HG02588 (cell line): ENCODE measurements around the gene GRM4.
"Not testable (repeated sequence)": the region's sequence is repeated elsewhere in the genome, so short reads cannot be mapped to it uniquely, and the experiment has no call there.

Experiments used
- ATAC-seq: cut with Tn5 transposase; IDR thresholded peaks from one replicate; pipeline ENCODE4 v1.9.1; 2021; ENCODE audit warnings: mild to moderate bottlenecking, moderate library complexity; ENCODE audit not compliant: unreplicated experiment

Gene GRM4

DNA sequence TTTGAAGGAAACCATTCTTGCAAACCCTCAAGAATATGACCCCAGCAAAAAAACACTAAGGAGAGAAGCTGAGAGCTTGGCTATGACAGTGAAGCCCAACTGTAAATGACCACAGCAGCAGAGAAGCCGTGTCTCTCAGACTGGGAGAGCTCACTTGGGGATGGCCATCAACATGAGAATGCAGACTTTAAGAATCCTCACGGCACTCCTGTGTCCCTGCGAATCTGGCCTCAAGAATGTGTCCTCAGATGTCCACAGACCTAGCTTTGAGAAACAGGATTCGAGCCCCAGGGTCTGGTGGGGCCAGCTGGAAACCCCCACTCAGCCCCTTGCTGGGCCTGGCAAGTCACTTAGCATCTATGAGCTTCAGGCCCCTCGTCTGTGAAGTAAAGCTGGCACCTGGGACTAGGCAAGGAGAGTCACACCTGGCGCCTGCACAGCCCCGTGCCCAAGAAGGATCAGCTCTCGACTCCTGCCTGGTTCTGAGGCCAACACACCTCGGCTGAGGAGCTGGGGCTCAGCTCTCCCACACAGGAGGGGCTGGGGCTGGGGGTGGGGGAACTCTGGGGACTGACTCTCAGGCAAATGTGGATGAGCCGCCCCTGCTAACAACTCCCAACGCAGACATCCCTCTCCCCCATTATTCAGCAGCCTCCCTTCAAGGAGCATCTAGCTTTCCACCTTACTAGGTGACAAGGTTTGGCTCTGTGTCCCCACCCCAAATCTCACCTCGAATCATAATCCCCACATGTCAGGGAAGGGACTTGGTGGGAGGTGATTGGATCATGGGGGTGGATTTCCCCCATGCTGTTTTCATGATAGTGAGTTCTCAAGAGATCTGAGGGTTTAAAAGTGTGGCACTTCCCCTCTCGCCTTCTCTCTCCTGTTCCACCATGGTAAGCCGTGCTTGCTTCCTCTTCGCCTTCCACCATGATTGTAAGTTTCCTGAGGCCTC is 97.7 kb downstream of the GRM4 start:
- ATAC-seq, result no peak

DNA sequence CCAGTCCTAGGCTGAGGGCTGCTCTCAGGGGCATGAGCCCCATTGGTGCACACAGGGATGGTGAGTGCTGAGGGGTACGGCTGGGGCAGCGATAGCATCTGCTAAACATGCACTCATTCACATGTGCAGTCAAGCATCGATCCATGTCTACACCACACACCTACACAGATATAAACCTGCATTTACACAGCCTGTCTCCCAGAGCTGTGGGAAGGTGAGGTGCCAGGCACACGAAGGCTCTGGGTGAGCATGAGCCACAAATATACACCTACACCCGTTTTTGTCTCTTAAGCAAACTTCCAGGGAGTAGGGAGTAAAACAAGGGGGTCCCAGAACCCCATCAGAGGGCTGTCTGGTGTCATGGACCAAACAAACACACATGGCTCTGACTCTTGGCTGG is 99.3 kb downstream of the GRM4 start:
- ATAC-seq, result no peak

DNA sequence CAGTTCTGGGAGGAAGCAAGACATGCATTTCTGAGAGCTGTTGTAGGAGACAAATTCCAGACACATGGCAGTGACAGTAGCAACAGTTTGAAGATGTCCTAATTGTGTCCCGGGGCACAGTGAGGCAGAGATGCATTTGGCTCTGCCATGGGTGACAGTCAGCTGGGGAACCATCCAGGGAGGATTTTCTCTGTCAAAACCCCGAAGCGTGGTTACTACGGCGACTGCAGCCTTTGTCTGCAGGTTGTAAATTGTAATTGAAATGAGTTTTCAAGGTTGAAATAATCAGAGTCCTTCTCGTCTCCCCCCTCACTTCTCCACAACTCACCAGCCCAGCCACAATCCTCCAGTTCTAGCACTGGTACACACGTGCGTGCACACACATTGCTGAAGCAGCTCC is 100.1 kb downstream of the GRM4 start:
- no peak for ATAC-seq

DNA sequence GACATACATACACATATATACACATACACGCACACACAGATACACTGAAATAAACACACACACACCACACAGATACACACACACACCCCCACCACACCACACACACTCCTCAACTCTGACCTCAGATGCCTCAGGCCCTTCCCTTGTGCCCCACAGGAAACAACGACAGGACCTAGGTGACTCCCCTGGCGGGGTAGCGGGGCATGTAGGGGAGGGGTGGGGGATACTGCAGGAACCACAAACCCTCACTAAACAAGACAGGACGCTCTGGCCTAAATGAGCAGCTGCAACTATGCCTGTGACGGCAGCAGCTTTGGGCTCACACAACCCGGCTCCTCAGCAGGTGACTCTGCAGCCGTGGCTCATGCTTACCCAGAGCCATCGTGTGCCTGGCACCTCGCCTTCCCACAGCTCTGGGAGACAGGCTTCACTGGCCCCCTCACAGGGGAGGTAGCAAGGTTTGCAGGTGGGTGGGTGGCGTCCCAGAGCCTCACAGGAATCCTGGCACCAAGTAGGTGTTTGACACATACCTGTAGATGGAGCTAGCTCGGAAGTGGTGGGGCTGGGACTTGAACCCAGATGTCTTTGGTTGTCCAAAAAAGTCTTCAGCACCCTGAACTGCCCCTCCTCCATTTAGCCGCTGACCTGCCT is 100.8 kb downstream of the GRM4 start:
- no peak for ATAC-seq

DNA sequence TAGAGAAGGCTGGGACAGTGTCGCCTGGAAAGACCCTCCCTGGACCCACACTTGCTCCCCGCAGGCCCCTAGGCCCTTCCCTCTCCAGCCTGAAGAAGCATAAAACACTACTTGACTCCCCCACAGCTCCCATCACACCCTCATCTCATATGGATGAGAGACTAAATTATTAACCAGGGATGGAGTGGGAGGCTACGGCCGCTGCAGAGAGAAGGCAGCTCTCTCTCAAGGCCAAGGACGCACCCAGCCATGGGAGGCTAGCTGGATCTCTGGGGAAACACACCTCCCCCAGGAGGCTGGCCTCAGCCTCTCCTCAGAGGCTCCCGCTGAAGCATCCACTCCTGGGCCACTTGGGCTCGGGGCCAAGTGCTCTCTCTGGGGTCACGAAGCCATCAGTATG is 102.5 kb downstream of the GRM4 start:
- ATAC-seq, result no peak

DNA sequence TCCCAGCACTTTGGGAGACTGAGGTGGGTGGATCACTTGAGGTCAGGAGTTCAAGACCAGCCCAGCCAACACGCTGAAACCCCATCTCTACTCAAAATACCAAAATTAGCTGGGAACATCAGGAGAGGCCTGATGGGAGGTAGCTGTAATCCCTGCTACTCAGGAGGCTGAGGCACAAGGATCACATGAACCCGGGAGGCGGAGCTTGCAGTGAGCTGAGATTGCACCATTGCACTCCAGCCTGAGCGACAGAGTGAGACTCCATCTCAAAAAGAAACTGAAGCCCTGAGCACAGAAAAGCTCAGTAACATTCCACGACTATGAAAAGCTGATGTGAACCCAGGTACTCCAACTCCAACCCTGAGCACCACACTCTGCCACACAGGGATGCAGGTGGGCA is 103.9 kb downstream of the GRM4 start:
- not testable (repeated sequence) for ATAC-seq

DNA sequence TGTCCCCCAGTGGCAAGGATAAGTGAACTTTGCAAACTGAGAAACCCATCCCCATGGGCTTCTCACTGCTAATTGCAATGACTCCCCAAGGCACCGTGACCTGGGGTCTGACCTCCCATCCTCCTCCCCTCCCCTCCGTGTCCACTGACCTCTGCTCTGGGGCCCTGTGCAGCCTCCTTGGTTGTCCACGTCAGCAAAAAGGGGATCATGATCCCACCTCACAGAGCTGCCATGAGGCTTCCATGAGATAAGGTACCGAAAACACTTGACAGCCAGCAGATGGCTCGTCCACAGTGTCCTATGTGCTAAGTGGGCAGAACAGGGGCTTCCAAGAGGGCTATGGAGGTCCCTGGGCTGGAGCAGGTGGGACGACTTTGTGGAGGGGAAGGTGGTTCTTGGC is 104.5 kb downstream of the GRM4 start:
- ATAC-seq, result no peak

DNA sequence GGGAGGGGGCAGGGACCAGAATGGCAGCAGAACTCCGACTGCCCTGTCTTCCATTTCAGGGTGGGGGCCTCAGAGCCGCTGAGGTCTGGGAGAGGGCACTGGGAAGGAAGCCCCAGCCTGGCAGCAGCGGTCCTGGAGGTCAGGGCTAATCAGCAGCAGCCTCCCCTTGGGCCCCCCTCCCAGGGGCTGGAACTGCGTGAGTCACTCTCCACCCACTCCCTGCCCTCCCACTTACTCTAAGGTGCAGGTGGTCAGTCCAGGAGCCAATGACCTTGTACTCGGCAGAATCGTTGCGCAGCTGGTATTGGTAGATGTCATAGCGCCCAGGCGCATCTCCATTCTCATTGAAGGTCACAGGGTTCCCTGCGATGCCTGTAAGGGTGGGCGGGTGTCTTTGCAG is 105.9 kb downstream of the GRM4 start:
- no peak for ATAC-seq

DNA sequence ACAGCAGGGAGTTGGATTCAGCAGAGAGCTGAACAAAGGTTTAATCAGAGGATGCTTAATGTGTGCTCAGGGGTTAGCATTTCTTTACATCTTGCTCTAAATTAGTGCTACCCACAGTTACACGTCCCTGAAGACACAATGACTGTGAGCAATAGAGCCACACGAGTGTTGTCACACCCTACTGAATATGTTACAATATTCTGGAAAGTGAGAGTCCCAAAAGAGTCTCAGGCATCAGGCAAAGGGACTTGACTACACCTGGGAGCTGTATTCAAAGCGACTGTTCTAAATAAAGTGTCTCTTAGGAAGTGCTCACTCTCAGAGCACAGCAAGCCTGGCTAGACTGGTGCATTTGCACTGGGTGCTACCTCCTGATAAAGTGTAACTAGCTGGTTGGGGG is 108.7 kb downstream of the GRM4 start:
- no peak for ATAC-seq

DNA sequence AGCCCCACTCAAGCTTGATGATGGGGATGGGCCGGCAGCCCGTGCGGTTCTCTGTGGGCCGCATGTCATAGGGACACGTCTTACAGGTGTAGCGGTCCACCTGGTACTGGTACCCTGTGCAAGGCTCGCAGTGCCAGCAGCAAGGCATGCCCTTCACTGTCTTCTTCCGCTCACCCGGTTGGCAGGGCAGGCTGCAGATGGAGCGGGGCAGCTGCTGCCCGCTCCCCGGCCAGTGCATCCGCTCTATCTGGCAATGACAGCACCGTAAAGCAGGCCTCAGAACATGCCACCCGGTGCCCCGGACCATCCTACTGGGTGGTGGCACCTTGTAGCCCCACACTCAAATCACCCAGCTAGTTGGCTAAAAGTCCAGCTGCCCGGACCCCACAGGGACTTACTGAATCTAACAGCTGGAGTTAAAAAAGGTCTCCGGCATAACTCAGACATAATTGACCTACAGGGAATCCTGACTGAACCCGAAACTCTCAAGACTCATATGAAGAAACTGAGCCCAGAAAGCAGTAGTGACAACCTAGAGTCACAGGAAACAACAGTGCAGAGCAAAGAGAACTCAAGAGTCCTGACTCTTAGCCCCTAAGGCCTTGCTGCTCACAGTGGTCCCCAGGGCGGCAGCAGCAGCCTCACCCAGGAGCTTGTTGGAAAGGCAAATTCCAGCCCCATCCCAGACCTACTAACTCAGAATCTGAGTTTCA is 109.4 kb downstream of the GRM4 start:
- no peak for ATAC-seq

DNA sequence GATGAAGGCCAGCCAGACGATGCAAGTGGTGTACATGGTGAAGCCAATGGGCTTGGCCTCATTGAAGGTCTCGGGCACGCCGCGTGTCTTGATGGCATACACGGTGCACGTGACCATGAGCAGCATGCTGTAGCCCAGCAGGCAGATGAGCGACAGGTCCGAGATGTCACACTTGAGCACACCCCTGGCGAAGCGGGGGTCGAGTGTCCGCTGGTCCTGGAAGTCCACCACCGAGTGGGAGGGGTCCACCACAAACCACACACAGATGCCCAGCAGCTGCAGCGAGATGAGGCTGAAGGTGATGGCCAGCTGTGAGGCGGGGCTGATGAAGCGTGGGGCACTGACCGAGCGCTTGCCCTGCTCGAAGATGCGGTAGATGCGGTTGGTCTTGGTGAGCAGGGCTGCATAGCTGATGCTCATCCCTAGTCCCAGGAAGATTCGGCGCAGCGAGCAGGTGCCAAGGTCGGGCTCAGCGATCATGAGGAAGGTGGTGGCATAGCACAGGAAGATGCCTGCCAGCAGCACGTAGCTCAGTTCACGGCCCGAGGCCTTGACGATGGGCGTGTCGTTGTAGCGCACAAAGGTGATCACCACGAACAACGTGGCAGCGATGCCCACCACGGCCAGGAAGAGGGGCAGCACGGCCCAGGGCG is 110.1 kb downstream of the GRM4 start:
- no peak for ATAC-seq

DNA sequence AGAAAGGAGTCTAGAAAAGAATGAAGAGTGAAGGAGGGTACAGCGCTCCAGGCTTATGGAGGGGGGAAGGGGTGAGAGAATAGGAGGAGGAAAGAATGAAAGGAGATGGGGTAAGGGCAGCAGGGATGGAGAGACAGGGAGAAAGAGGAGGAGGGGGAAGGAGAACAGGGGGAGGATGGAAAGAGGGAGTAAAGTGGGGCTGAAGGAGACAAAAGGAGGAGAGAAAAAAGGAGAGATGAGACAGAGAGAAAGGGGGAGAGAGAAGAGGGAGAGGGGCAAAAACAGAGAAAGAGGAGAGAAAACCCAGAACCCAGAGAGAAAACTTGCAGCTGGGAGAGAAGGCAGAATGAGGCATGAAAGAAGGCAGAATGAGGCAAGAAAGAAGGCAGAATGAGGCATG is 110.7 kb downstream of the GRM4 start:
- no peak for ATAC-seq

DNA sequence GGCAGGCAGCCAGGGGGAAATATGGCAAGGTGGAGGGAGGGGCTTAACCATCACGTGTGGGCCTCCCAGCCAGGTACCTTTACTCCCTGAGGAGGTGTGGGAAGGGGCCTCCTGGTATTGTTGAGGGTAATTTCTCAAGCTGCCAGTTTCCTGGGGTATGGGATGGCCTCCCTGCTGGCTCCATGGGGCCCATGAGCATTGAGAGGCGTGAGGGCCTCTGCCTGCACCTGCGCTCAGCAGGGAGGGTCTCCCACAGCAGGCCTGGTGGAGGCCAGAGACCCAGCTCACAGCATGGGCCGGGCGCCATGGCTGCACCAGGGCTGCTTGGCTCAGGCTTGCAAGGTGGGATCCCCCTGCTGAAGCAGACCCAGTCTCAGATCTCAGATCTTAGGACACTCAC is 113.0 kb downstream of the GRM4 start:
- no peak for ATAC-seq

DNA sequence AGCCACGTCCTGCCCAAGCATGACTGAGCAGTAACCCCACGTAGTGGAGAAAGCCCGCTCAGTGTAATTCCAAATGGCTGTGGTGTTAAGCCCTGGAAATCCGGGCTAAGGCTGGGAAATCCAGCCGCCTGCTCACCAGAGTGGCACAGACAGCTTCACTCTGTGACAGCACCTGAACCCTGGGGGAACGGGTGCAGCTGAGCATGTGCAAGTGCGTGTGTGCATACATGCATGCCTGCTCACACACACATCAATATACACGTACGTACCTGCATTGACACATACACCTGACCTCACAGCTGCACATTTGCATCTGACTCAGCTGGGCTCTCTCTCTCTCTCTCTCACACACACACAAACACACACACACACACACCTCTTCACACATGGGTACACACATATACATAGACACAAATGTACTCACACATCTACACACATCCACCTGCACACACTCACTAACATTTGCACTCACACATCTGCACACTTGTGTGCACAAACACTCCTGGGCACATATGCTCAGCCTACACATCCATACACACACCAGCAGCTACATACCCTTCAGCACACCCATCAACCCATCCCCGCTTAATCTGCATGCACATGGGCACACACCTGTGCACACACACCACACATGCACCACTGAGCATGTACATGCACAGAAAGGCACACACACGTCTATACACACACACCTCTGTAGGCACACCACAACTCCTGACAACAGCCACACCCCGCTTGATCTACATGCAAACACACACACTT is 114.1 kb downstream of the GRM4 start:
- ATAC-seq, result no peak

DNA sequence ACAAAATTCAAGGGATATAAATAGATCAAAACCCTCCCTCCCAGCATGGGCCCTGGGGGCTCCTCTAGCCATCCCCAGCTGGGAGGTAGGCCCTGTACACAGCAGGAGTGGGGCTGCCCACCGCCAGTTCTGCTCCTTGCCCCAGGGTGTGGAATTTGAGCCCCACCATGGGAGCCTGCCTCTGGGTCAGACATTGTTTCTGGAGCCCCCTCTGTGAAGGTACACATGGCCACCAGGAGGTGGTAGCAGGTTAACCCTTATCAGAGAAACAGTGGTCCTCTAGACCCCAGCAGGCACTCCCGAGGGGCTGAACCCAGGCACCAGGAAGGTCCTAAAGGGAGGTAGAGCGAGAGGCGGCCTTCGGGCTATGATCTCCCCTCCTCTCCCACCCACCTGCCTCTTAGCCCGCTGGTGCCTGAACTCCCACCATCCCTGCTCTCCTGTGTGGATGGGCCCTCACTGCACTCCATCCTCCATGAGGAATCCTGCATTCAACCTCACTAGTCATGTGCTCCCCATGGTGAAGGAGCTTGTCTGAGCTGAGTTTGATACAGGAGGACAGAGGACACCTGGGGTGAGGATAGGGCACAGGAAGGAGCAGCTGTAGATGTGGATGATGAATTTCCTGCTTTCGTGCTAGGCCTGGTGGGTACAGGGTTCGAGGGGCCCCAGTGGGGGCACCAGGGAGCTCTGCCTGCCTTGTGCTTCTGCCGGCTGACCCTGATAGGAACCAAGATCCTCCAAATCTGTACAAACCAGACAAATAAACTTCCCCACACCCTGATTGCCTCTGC is 114.9 kb downstream of the GRM4 start:
- no peak for ATAC-seq

DNA sequence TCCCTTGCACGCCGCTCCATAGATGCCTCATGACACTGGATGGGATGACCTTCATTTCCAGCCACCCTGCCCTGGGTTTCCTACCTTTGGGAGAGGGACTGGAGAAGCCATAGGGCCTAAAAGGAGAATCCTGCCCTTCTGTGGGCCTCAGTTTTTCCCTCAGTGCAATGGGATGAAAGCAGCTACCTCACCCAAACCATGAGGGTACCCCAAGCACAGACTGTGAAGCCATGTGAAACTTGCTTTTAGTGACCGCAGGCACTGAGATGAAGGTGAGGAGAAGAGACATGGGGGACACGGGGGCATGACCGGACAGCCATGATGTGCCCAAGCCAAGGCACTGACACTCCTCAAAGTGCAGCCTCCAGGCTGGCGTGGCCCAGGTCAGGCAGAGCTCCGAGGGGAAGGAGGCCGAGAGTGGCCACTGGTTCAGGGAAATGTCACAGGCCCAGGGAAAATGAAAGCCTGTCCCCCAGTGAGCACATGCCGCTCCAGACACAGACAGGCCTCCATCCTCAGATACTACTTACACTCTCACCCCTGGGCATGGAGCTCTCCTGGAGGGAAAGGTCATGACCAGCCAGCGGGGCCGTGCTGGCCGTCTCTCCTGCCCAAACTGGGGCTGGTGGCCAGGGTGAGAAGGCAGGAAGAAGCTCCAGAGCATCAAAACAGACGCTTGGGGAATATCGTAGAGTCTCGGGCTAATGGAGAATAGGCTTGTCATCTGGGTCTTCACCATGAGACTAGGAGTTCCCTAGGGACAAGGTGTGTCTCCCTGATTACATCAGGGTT is 116.2 kb downstream of the GRM4 start:
- ATAC-seq, result no peak

DNA sequence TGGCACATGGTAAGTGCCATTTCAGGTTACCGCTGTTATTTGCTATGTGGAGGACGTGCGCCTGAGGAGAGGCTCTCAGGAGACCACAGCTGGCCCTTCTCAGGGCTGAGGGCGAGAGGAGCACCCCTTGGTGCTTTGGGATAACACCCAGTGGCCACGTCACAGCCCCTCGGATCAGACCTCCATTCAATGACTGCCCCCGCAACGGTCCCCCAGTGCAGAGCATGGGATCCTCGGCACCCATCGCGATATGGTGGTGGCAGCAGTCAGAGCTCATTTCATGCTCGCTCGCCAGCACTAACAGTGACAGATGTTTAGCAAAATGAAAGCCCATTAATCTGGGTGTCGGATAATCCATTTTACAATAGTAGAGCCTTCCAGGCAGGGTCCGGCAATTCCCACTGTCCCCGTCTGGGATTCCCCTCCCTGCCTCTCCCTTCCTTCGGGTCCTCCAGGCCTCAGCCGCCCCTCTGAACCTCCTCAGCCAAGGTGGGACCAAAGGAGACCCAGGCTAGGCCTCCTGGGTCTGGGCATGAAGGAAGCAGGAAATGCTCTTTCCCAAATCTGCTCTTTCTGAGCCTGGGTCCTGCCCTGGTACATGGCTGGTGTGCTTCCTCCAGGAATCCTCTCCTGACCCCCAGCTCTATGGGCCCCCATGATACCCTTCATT is 117.1 kb downstream of the GRM4 start:
- no peak for ATAC-seq

DNA sequence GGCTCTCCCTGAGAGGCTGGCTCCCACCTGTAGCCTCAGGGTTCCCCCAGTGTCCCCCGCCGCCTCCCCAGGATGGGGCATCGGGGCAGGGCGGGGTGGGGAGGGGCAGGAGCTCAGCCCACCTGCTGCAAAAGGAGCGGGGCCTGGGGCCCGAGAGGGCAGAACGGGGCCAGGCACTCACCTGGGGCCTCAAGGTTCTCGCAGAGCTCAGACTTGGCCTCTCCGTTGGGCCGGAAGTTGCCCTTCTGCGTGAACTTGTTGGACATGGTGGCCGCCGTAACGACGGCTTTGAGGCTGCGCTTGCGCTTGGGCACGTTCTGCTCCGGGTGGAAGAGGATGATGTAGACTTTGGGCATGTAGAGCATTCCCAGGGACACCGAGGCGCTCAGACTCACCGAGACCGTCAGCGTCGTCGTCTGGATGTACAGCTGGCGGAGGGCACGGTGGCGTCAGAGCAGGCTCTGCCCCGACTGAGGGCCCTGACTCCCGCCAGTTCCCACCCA is 117.9 kb downstream of the GRM4 start:
- no peak for ATAC-seq
